HG03196 (cell line): ENCODE results near the gene ATP8A2.

Source experiments
- ATAC-seq: cut with Tn5 transposase; IDR thresholded peaks from one replicate; pipeline ENCODE4 v1.9.1; 2021; ENCODE audit not compliant: unreplicated experiment

Gene ATP8A2

DNA sequence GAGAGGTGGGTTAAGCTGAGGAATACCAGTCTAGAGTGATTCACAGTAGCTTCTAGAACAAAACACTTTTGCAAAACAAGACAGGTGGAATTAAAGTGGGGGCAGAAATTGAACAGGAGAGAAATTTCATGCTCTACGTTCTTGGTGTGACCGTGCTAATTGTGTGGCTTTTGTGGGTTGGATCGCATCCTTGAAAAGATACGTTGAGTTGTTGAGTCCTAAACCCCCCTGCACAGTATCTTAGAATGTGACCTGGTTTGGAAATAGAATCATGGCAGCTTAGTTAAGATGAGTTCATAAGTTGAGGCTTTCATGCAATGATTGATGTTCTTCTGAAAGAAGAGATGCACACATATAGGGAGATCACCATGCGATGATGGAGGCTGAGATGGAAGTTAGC, 308.2 kb downstream of the ATP8A2 start:
- no peak for ATAC-seq

DNA sequence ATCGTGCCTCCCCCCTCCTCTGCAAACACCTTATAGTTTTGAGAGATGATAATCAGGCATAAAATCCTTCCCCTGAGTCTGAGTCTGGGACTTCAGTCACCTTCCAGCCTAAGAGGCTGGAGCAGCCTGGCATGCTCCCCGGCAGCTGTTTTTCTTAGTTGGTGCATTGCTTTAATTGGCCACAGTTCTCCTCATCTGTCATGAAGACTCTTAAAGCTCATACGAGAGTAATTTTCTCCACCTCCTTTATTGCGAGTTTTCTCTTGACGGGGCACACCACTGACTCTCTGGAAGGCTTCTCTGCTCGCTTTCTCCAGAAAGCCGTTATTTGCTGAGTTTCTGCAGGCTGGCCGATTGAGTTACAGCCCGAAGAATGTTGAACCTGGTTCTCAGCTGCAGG, 310.5 kb downstream of the ATP8A2 start:
- ATAC-seq = no peak

DNA sequence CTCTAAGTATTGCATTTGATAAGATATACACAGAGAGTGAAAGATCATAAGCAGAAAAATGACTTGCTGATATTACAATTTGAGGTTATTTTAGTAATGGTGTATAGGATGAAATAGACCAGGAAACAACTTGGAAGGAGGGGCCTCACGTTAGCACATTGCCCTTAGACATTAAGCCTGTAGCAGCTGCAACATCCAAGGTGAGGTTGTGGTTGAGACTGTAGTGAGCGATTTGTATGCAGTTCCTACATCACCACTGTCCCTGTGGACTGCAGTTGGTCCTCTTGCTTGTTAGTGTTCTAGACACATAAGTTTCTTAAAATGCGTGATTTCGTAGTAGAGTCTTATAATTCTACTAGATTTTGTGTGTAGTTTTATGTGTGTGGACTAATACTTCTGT, 311.3 kb downstream of the ATP8A2 start:
- ATAC-seq = no peak

DNA sequence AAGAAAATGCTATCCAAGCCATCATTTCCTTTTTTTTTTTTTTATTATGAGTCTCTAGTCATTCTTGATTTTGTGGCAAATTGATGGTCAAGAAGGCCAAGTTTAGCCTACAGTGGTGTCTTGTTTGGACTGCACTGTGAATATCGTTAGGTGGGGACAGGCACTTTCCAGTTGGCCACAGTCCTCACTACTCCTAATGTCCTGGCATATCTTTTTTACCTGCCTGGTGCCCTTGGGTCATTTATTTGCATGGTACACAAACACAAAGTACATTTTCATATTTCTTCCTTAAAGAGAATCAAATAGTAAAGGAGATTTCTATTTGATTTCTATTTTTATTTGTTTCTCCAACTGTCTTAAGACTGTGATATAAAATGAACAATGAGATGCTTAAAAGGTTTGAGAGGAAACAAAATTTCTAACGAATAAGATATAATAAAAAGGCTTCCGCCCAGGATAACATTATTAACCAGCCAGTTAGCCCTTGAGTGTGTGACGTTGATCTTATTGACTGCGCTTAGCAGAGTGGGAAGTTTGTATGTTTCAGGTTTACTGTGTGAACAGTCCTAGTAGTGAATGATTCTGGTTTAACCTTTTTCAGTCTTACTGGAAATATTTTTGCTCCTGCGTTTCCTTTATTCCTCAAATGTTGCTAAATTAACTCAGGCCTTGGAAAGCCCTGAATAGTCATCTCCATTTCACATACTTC, 312.0 kb downstream of the ATP8A2 start:
- no peak for ATAC-seq

DNA sequence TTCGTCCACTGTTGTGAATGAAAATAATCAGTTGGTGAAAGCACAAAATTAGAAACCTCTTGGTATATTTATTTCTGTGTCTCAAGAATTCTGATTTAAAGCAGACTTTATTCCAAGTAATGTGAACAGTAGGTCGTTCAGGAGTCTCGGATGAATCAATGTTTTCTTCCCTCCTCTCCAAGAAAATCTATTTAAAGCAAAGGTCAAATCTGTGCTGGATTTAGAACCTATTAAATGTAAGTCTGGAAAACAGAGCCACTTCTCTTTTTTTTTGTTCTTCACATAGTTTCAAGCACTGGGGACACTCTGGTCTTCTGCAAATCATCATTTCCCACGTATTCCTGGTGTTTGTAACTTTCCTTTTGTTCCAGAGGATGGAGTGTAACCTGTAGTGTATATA, 312.7 kb downstream of the ATP8A2 start:
- no peak for ATAC-seq

DNA sequence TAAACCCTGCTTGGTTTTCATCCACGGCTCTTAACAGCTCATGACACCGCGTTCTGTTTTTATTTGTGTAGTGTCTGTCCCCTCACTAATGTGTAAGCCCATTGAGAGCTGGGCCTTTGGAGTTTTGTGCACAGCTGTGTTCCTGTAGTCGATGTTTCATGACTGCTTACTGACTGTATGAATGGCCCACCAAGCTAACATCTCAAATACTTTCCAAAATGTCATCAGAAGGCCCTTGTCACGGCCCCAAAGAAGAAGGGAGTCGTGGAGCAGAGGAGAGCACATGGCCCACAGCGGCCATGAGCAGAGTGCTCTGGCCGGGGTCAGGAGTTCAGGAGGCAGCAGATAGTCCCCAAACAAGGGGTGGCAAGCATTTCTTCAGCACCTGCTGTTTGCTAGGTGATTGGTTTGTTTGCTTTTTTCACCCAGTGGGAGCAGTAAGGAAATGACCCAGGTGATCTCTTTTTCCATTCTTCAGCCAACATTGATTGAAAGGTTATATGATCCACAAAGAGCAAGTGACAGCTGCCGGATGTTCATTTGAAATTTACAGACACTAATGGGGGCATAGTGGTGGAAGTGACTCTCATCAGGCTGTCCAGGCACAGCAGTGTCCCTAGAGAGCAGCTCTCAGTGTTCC, 315.2 kb downstream of the ATP8A2 start:
- ATAC-seq = no peak

DNA sequence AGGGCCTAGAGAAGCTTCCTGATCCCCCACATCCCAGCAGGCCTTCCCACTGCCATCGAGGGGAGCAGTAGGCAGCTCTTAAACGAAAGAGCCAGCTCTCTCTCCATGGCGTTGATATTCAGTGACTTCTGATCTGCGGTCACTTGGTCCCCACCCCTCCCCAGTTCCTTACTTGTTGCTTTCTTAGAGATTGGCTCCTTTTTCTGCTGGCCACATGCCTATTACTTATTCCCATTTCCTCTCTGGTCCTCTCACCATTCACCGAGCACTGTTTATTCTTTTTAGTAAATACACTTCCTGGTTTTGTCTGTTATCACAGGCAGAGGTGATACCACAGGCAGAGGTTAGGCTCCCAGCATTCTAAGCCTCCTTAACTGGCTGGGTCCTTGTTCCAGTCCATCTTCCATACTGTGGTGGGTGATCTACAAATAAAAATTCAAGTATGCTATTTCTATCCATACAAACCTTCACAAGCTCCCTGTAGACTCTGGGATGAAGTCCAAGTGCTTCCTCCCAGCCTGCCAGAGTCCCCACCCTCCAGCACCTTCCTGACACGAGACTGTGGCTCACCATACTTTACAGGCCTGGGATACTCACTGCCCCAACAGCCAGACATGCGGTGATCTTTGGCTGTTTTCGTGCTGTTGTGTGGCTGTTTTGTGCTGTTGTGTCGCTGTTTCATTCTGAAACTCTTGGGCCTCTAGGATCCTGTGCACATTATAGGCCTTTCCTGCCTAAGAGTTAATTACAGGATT, 315.9 kb downstream of the ATP8A2 start:
- ATAC-seq = no peak

DNA sequence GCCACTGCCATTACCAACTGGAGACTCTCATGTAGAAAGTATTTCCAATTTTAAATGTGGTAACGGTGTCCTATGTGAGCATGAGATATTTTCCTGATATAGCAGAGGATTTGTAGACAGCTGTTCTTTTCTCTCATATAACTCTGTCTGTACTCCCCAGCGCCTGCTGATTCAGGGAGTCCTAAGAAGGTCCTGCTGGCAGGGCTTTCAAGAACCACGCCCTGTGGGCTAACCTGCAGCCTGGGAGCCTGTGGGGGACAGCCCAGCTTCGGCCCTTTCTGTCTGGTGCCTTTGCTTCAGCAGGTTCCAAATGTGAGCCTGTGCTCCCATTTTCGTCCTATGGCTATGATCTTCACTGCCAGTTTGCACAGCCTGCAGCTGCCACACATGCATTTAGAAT, 316.8 kb downstream of the ATP8A2 start:
- no peak for ATAC-seq

DNA sequence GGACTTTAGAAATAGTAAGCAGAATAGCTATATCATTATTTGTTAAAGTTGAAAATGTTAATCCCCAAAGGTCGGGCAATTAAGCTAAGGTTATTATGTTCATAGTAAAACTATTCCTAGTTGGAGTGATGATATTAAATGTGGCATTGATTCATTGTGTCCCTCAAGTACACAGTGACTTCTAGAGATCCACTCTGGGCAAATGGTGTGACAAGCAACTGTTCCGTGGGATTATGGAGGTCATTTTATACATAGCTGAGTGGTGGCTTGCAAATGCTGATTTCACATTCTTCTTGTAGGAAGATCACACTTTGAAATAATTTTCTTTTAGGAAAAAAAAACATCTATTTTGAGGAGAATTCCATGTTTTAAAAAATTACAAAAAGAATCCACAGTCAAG, 317.8 kb downstream of the ATP8A2 start:
- ATAC-seq = no peak

DNA sequence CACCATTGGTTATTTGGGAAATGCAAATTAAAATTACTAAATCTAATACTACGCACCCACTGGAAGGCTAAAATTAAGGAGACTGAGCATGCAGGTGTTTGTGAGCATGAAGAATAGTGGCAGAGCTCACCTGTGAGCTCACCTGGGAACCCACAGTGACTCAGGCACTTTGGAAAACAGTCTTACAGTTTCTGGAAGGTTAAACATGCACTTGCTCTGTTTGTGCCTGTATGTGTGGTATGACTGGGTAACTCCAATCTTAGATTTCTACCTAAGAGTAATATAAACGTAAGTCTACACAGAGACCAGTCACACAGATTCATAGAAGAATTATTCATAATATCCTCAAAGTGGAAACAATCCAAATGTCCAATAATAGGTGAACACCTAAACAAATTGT, 318.8 kb downstream of the ATP8A2 start:
- ATAC-seq = no peak

DNA sequence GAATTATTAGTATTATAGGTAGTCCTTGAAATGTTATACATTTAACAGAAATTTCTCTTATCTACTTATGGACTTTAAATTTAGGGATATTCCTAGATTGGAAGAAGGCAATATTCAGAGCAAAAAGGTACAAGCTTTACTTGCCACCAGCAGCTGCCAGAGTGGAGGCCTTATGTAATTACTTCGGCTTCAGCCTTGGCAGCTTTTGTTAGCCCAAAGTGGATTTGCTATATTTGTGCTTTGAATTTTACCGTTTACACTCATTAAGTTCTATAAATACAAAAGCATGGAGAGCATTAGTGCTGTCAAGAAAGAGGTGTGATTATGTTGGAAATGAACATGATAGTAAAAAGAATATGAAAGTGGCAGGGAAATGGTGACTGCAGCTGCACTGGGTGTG, 319.9 kb downstream of the ATP8A2 start:
- ATAC-seq = no peak

DNA sequence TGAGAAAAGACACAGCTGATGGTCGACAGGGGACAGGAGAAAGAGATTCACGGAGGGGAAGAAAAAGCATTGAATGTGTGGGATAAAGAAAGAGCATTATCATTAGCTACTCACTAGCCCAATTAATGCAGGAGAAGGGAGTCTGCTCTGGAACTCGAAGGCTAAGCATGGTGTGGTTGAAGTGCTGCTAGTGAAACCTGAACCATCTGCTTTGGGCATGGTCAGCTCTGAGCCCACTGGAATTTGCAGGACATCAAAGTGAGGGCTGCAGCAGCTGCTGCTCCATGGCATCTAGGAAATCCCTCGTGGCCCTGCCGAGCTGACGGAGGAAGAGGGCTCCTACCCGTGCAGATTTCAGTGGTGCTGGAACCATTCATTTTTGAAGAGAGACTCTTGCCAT, 320.3 kb downstream of the ATP8A2 start:
- no peak for ATAC-seq

DNA sequence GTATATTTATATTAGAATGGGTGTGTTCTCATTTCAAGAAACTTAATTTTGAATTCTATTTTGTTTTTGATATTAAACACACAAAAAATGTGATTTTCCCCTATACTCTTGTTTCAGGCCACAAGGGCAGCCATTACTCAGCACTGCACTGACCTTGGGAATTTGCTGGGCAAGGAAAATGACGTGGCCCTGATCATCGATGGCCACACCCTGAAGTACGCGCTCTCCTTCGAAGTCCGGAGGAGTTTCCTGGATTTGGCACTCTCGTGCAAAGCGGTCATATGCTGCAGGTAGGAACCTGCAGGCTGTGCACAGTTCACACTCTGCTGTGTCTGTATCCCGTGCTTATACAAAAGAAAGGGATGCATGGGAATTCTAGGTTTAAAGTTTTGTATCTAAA, 327.3 kb downstream of the ATP8A2 start:
- ATAC-seq = no peak

DNA sequence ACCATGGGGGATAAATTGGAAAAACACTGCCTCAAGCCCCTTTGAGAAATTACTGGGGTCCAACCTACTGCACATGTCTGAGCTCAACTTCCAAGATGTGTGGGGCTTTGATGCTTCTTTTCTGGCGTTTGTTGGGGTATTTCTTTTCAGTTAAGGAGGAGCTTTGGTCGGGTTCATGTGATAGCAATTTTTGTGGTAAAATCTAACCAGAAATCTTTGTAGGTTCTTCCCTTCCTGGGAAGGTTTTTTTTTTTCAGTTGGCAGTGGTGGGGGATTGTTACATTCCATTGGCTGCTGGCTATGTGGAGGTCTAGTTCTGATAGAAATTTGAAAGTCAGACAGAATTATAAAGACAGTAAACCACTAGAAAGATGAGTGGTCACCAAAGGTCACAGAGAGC, 327.8 kb downstream of the ATP8A2 start:
- ATAC-seq = no peak

DNA sequence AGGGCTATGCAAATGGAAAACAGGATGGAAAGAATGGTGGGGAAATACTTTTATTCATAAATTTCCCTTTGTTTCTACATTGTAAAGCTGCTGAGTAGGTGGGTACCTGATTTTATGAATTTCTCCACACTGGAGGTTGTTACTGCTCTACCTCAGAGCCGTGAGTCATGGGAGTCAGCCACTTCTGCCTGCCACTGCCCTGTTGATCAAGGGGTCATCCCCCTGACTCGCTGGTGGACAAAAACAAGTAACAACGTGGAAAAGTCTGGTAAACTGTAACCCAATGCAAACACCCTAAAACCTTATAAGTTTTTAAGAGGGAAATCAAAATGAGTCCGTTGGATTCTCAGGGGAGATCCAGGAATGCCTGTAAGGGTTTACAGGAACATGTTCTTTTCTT, 329.5 kb downstream of the ATP8A2 start:
- ATAC-seq = no peak

DNA sequence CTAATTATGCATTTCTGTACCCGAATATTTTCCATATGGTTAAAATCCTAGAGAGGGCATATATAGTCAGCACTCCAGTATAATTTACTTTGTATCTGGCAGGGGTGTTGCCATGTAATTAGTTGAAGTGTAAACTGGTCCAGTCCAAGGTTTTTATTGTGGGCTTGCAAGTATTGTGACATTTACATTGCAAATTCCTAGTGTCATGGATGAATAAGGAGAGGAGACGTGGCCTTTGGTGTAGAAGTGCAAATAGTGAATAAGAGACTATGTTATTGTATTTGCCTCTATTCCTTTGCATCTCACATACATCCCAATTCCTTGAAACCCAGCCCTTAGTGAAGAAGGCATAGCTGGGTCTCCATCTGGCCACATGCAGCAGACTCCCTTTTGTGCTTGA, 330.6 kb downstream of the ATP8A2 start:
- no peak for ATAC-seq

DNA sequence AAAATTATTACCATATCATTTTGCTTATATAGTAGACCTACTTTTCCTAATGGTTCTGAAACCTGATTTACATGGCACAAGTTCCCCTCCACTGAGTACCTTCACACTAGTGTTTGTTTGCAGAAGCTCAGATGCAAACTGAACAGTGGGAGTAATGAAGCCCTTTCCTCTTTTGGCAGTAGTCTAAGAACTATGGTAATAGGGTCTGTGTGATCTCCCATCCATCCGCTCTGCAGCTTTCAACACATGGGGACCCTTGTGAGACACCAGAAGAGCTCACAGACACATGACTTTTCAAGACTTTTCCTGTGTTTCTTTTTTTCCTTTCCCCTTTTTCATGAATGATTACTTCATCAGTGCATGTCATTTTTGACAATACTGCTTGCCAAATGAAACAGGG, 336.0 kb downstream of the ATP8A2 start:
- ATAC-seq = no peak

DNA sequence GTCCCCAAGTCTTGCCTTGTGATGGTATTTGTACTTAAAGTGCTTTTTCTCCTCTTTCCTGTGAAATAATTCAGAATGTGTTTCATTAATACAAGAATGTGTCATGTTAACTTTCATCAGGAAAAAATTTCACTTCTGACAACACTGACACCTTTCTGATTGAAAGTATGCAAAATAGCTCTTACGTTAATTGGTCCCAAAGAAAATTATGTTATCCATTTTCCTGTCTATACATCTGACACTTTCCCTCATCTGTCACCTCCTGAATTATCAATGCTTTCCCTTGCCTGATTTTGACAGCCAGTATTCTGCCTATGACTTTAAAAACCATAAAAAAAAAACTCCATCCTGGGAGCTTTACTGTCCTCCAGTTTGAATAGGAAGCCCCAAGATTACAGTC, 336.5 kb downstream of the ATP8A2 start:
- ATAC-seq = no peak

DNA sequence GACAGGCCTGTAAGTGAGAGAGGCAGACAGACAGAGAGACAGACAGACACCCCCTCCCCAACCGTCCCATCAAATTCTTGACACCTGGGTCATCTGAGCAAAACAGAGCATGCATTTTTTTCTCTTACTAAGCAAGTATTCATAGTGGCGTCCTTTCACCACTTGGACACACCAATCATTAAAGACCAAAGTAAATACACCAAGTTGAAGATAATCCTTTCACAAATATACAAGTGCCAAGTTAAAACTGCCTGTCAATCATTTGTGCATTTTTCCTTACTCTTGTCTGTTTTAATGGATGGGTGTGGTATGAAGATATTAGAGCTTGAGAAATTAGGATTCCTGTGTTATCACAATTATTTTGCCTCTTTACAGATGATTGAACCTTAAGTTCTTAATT, 337.3 kb downstream of the ATP8A2 start:
- ATAC-seq = no peak

DNA sequence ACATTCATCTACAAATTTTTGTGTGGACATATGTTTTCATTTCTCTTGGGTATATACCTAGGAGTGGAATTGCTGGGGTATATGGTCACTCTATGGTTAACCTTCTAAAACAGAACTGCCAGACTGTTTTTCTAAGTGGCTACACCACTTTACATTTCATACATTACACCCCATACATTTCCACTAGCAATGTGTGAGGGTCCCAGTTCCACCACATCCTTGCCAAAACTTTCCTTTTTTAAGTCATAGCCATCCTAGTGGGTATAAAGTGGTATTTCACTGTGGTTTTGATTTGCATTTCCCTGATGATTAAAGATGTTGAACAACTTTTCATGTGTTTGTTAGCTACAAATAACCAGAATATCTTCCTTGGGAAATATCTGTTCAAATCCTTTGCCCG, 344.0 kb downstream of the ATP8A2 start:
- no peak for ATAC-seq

DNA sequence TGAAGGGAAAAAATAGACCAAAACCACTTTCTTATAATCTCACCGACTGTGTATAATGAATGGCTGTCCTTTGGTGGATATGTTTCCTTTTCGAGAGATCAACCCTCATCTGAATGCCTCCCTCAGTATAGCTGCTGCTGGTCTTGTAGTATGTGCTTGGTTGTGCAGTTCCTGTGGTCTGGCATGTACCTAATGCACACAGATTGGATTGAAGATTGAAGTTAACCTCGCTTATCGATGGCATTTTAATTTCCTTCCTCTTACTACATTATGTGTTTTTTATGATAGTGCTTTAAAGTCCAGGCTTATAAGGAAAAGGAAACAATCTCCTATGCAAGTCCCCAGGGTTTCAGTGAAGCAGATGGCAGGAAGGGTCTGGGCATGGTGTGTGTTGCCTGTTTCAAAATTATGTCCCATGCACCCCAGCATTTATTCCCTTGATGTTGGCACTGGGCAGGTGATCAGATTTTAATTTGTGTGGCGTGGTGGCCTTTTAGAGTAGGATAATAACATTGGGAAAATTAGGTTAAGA, 346.0 kb downstream of the ATP8A2 start:
- ATAC-seq = no peak

DNA sequence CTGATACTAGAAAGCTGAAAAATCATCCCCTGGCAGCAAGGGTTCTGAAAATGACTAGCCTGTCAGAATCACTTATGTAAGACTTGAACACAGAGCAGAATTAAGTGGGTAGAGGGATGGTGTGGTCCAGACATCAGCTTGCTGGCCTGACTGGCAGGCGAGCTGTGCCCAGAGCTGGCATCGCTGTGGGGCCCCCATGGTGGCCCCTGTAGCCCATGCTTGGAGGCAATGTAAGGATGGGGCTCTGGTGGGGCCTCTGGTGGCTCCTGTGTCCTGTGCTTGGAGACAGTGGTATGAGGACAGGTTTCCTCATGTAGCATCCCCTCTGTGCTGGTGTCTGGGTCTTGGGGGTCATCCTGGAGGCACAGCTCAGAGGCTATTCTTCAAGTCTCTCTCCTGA, 347.9 kb downstream of the ATP8A2 start:
- no peak for ATAC-seq
